RWPE2 (cell line): ENCODE data around the gene CRTC3.

Experiments
- ATAC-seq: fragments of 200-7000 bp; cut with Tn5 transposase; 3 replicates; pipeline ENCODE4 v1.9.1; 2021; ENCODE audit warnings: low read depth
- DNase-seq: peaks from one replicate; pipeline ENCODE4 v3.0.0-alpha.2; 2020; ENCODE audit warnings: low spot score
- H3K27ac ChIP-seq: fragments of 450-650 bp; 2 replicates; pipeline ENCODE4 v1.5.1; 2017; ENCODE audit warnings: mild to moderate bottlenecking; ENCODE audit not compliant: poor library complexity, severe bottlenecking
- H3K27me3 ChIP-seq: fragments of 250-450 bp; sonication (Bioruptor Pico); 2 replicates; pipeline ENCODE4 v1.5.1; 2021; ENCODE audit warnings: mild to moderate bottlenecking, moderate library complexity; ENCODE audit not compliant: insufficient read depth, poor library complexity, severe bottlenecking
- H3K36me3 ChIP-seq: fragments of 250-450 bp; sonication (Bioruptor Pico); 2 replicates; pipeline ENCODE4 v1.5.1; 2020; ENCODE audit warnings: low read depth, mild to moderate bottlenecking, moderate library complexity
- H3K4me1 ChIP-seq: fragments of 250-450 bp; sonication (Bioruptor Pico); 2 replicates; pipeline ENCODE4 v1.5.1; 2021; ENCODE audit warnings: mild to moderate bottlenecking, moderate library complexity; ENCODE audit not compliant: insufficient read depth, poor library complexity, severe bottlenecking
- H3K4me3 ChIP-seq: fragments of 250-450 bp; sonication (Bioruptor Pico); 2 replicates; pipeline ENCODE4 v1.5.1; 2021; ENCODE audit warnings: mild to moderate bottlenecking, moderate library complexity; ENCODE audit not compliant: severe bottlenecking
- H3K9me3 ChIP-seq: fragments of 250-450 bp; sonication (Bioruptor Pico); 2 replicates; pipeline ENCODE4 v1.5.1; 2021; ENCODE audit warnings: mild to moderate bottlenecking, moderate library complexity; ENCODE audit not compliant: severe bottlenecking
- TF ChIP-seq, protein P1 (sequence below): fragments of 450-650 bp; IDR thresholded peaks from one replicate; pipeline ENCODE4 v1.5.1; 2017; ENCODE audit warnings: mild to moderate bottlenecking, moderate library complexity; ENCODE audit not compliant: poor library complexity, severe bottlenecking

The CRTC3 gene, protein sequence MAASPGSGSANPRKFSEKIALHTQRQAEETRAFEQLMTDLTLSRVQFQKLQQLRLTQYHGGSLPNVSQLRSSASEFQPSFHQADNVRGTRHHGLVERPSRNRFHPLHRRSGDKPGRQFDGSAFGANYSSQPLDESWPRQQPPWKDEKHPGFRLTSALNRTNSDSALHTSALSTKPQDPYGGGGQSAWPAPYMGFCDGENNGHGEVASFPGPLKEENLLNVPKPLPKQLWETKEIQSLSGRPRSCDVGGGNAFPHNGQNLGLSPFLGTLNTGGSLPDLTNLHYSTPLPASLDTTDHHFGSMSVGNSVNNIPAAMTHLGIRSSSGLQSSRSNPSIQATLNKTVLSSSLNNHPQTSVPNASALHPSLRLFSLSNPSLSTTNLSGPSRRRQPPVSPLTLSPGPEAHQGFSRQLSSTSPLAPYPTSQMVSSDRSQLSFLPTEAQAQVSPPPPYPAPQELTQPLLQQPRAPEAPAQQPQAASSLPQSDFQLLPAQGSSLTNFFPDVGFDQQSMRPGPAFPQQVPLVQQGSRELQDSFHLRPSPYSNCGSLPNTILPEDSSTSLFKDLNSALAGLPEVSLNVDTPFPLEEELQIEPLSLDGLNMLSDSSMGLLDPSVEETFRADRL

DNA sequence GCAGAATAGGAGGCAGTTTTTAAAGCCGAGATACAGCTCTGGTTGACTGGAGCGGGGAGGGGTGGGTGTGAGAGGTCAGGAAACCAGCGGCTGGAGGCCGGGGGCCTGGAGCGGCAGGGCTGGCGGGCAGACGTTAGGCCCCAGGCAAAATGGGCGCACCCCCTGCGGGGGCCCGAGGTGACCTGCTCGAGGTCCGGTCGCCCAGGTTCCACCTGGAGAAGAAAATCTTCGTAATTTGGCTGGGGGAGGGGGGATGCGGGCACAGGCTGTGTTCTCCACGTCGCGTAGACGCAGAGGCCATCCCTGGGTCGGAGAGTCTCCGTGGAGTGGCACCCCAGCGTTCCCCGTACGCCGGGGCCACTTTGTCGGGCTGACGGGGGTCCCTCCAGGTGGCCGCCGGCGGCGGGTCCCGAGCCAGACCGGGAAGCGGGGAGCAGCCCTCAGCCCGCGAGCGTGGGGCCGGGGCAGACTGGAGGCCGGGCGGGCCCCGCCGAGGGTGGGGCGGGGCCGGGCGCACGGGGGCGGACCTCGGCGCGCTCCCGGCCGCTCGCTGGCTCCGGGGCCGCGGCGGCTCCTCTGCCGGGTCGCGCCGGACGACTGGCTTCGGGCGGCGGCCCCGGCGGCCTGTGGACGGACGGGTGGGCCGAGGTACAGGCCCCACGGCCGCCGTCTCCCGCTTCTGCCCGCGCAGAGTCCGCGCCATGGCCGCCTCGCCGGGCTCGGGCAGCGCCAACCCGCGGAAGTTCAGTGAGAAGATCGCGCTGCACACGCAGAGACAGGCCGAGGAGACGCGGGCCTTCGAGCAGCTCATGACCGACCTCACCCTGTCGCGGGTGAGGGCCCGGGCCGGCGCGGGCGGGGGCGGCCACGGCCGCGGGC, at the start of gene CRTC3:
TSS of gene CRTC3 (plus strand) at position 553 of the 879 bp plus-strand sequence. CDS start at position 702, 149 bp downstream.
- H3K27me3 ChIP-seq: no peaks in the 10 kb centered on the region
- ATAC-seq (peak; percentile 72), DNase-seq (peak; percentile 68)
- H3K9me3 ChIP-seq: no peaks in the 10 kb centered on the region
- H3K4me1 ChIP-seq: peaks cover 7% of the 10 kb centered on the region
- H3K36me3 ChIP-seq: no peaks in the 10 kb centered on the region
- TF ChIP-seq, protein P1, sequence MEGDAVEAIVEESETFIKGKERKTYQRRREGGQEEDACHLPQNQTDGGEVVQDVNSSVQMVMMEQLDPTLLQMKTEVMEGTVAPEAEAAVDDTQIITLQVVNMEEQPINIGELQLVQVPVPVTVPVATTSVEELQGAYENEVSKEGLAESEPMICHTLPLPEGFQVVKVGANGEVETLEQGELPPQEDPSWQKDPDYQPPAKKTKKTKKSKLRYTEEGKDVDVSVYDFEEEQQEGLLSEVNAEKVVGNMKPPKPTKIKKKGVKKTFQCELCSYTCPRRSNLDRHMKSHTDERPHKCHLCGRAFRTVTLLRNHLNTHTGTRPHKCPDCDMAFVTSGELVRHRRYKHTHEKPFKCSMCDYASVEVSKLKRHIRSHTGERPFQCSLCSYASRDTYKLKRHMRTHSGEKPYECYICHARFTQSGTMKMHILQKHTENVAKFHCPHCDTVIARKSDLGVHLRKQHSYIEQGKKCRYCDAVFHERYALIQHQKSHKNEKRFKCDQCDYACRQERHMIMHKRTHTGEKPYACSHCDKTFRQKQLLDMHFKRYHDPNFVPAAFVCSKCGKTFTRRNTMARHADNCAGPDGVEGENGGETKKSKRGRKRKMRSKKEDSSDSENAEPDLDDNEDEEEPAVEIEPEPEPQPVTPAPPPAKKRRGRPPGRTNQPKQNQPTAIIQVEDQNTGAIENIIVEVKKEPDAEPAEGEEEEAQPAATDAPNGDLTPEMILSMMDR: peak; percentile 39
- peak within 1 kb of the TSS; percentile 65 for H3K27ac ChIP-seq
- H3K4me3 ChIP-seq: peak within 1 kb of the TSS; percentile 98

DNA sequence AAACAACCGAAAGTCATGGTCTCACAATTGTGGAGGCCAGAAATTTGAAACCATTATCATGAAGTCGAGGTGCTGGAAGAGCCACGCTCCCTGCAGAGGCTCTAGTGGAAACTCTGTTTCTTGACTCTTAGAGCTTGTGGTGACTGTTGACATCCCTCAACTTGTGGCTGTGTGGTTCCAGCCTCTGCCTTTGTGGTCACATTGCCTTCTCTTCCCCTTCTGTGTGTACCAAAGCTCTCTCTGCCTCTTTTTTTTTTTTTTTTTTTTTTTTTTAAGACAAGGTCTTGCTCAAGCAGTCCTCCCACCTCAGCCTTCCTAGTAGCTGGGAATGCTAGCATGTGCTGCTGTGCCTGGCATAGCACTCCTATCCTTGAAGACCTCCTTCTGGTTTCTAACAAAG, 48.7 kb upstream of the CRTC3 start:
- DNase-seq (no peak), ATAC-seq (no peak)
- Histone ChIP-seq H3K27ac (peak overlapping the region; percentile 87), H3K4me3 (no peak overlapping the region), H3K36me3 (peaks cover 93% of the 10 kb centered on the region), H3K4me1 (peaks cover 27% of the 10 kb centered on the region), H3K27me3 (no peaks in the 10 kb centered on the region), H3K9me3 (no peaks in the 10 kb centered on the region)
- TF ChIP-seq, protein P1: no peak

DNA sequence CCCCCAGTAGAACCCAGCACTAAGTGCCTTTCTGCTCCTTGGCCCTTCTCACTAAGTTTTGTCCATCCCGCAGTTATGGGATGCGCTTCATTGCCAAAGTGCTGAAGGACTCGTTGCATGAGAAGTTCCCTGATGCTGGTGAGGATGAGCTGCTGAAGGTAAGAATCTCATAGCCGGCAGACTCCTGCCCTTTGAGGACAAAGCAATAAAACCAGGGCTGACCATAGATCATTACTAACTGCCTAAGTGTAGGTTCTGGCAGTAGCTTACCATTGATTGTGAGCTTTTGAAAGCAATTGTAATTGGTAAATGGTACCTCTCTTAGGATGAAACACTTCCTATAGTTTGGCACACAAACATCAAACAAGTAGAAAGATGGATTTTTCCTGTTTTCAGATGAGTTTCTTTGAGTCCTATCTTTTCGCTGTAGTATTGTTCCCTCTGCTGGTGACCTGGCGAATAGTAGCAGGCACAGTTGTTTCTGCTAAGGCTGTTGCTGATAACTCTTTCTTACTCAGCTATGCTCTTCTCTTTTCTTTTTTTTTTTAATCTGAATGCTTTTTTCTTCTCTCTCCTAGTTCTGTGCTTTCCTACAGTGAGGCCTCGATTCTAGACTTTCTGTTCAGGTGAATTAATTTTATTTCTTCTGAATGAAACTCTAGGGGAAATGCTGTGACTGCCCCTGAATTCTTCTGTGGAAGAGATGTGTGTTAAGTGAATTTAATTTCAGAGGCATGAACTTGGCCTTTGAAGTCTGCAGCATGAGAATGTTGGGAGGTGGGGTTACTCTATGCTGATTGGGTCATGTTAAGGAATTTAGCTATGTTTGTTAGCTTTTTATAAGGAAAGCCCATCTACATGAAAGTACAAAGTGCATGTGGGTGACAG, 47.4 kb upstream of the CRTC3 start:
- Histone ChIP-seq H3K36me3 (peaks cover 93% of the 10 kb centered on the region), H3K4me1 (peaks cover 27% of the 10 kb centered on the region), H3K9me3 (no peaks in the 10 kb centered on the region), H3K27me3 (no peaks in the 10 kb centered on the region), H3K27ac (no peak overlapping the region), H3K4me3 (no peak overlapping the region)
- ATAC-seq (no peak), DNase-seq (no peak)
- TF ChIP-seq, protein P1: peak; percentile 94

DNA sequence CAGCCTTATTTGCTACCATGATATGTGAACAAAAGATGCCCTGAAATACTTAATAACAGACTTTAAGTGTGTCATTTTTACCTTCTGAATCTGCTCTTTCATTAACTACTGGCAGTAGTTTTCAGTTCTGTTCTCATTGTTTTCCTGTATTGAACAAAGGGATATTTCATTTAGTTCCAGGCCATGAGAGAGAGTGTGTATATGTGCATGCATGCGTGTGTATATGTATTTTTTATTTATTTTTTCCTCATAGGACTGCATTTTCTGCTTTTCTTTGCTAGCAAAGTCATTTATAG, 46.8 kb upstream of the CRTC3 start:
- Histone ChIP-seq H3K9me3 (no peaks in the 10 kb centered on the region), H3K36me3 (peaks cover 93% of the 10 kb centered on the region), H3K27me3 (no peaks in the 10 kb centered on the region), H3K4me3 (no peak overlapping the region), H3K4me1 (peaks cover 26% of the 10 kb centered on the region), H3K27ac (no peak overlapping the region)
- ATAC-seq (no peak), DNase-seq (no peak)
- TF ChIP-seq, protein P1: no peak
